K562 (cell line): ENCODE data around the gene RERE. TPM values are rescaled to one million over a fixed set of nuclear protein-coding genes. Genes with fewer than 3 reads are reported as not detected.

ENCODE experiments used
- ATAC-seq: fragments of 200-7000 bp; cut with Tn5 transposase; 3 replicates; pipeline ENCODE4 v1.9.1; 2020; ENCODE audit warnings: moderate library complexity
- BruUV-seq: library from RNA; stranded (reverse); fragments of 400-500 nt; replicated peaks from 2 replicates; lab custom pipeline; 2021; lab: Mats Ljungman, UMichigan
- CTCF ChIA-PET: fragments of 300-600 bp; formaldehyde crosslinking; extraction: SDS; loops from one replicate; lab custom pipeline; 2021; ENCODE audit warnings: low intra/inter-chr PET ratio; lab: Yijun Ruan, JAX
- POLR2A ChIA-PET: fragments of 300-600, 350-650 bp; sonication (Branson Sonifier 250); formaldehyde crosslinking; extraction: SDS; loops from one replicate; lab custom pipeline; 2021; ENCODE audit warnings: antibody characterized with exemption, inconsistent platforms; lab: Yijun Ruan, JAX
- DNase-seq, 4 experiments: peaks; one replicate each; pipeline versions ENCODE4 v3.0.0 to v3.0.0-alpha.2; 2011 to 2018; ENCODE audit warnings: low spot score in 3 of 4, mixed read lengths in 3 of 4; ENCODE audit errors: extremely low read depth in 1 of 4
- FAIRE-seq: peaks from 2 replicates; lab custom pipeline; 2011; peaks lifted over from hg19 to GRCh38; lab: Jason Lieb, UNC
- H2AFZ ChIP-seq: 2 replicates; pipeline ENCODE4 v1.6.0; 2011; ENCODE audit warnings: low read depth, low read length, control low read depth, inconsistent platforms
- H3K27ac ChIP-seq: fragments of 200-600 bp; 3 replicates; pipeline ENCODE4 v1.8.0; 2011; ENCODE audit warnings: low read depth, mild to moderate bottlenecking, control low read depth, inconsistent platforms, low read length, moderate library complexity, mixed read lengths; ENCODE audit errors: extremely low read depth
- H3K27me3 ChIP-seq, 2 experiments: fragments of 300-600 bp in 1 of 2; 2 replicates in 1 of 2; 3 replicates in 1 of 2; pipeline versions ENCODE4 v1.6.0 to v1.8.0; 2011; ENCODE audit warnings: inconsistent platforms in 2 of 2, low read length in 2 of 2, mild to moderate bottlenecking in 1 of 2, mixed read lengths in 1 of 2, moderate library complexity in 1 of 2; ENCODE audit not compliant: control insufficient read depth in 2 of 2, insufficient read depth in 2 of 2
- H3K36me3 ChIP-seq: fragments of 300-600 bp; 3 replicates; pipeline ENCODE4 v1.8.0; 2011; ENCODE audit warnings: mild to moderate bottlenecking, low read length, inconsistent platforms; ENCODE audit not compliant: control insufficient read depth, insufficient read depth
- H3K4me1 ChIP-seq, 2 experiments: fragments of 200-600 bp in 1 of 2; replicated peaks in 1 of 2; 2 replicates in 1 of 2; 3 replicates in 1 of 2; pipeline versions ENCODE4 v1.5.1 to v1.8.0; 2011; ENCODE audit warnings: inconsistent platforms in 2 of 2, low read length in 2 of 2, mild to moderate bottlenecking in 1 of 2, mixed read lengths in 1 of 2, moderate library complexity in 1 of 2; ENCODE audit not compliant: control insufficient read depth in 2 of 2, insufficient read depth in 2 of 2
- H3K4me2 ChIP-seq: 2 replicates; pipeline ENCODE4 v1.6.1; 2011; ENCODE audit warnings: low read length, control low read depth, inconsistent platforms, mixed read lengths; ENCODE audit not compliant: insufficient read depth
- H3K4me3 ChIP-seq: fragments of 200-600 bp; sonication (generic), shearing (Covaris generic); 2 replicates; pipeline ENCODE4 v1.5.1; 2016; ENCODE audit warnings: control low read depth, inconsistent platforms
- H3K79me2 ChIP-seq: fragments of 200-600 bp; 3 replicates; pipeline ENCODE4 v1.8.0; 2011; ENCODE audit warnings: low read length, inconsistent platforms; ENCODE audit not compliant: control insufficient read depth, insufficient read depth
- H3K9ac ChIP-seq, 2 experiments: 2 replicates each; pipeline versions ENCODE4 v1.6.0 to v1.6.1; 2011; ENCODE audit warnings: low read depth in 2 of 2, low read length in 2 of 2, control low read depth in 1 of 2, inconsistent platforms in 1 of 2, mild to moderate bottlenecking in 1 of 2, mixed read lengths in 1 of 2; ENCODE audit not compliant: insufficient read depth in 1 of 2
- H3K9me1 ChIP-seq: one replicate; pipeline ENCODE4 v1.6.0; 2011; ENCODE audit warnings: inconsistent platforms, mild to moderate bottlenecking, low read length, moderate library complexity; ENCODE audit not compliant: control insufficient read depth, insufficient read depth
- H3K9me3 ChIP-seq: replicated peaks from 2 replicates; pipeline ENCODE4 v1.5.1; 2011; ENCODE audit warnings: low read depth, low read length, inconsistent platforms; ENCODE audit not compliant: control insufficient read depth, insufficient read depth
- H4K20me1 ChIP-seq: replicated peaks from 2 replicates; pipeline ENCODE4 v1.6.1; 2011; ENCODE audit warnings: low read length, inconsistent platforms, mixed read lengths; ENCODE audit not compliant: control insufficient read depth, insufficient read depth
- ARID1B ChIP-seq: fragments of 450-650 bp; IDR thresholded peaks from 2 replicates; pipeline ENCODE4 v1.6.1; 2016; ENCODE audit warnings: antibody characterized with exemption, mild to moderate bottlenecking, inconsistent platforms
- EHMT2 ChIP-seq: fragments of 450-650 bp; IDR thresholded peaks from 2 replicates; pipeline ENCODE4 v1.6.1; 2018; ENCODE audit warnings: antibody characterized with exemption
- FOSL1 ChIP-seq: fragments of 200-800 bp; sonication (Bioruptor generic); conservative IDR thresholded peaks from 2 replicates; pipeline ENCODE4 v1.6.1; 2016; ENCODE audit warnings: missing genetic modification characterization, missing compliant biosample characterization
- JUND ChIP-seq, 2 experiments: IDR thresholded peaks; 2 replicates in 1 of 2; 3 replicates in 1 of 2; pipeline ENCODE4 v1.6.1; 2011; ENCODE audit warnings: borderline replicate concordance in 2 of 2, low read depth in 2 of 2, low read length in 2 of 2, improper control_type of control experiment in 1 of 2, missing biosample characterization in 1 of 2, missing genetic modification characterization in 1 of 2, missing genetic modification reagents in 1 of 2
- SRSF3 ChIP-seq: fragments of 200-400 bp; formaldehyde crosslinking; IDR thresholded peaks from 2 replicates; pipeline ENCODE4 v1.6.1; 2016; ENCODE audit warnings: mild to moderate bottlenecking, low read length, moderate library complexity; ENCODE audit not compliant: insufficient read depth
- TBP ChIP-seq: optimal IDR thresholded peaks from 2 replicates; pipeline ENCODE3; 2011; ENCODE audit warnings: low read depth, low read length, improper control_type of control experiment
- ZFP36 ChIP-seq: fragments of 150-350 bp; IDR thresholded peaks from 2 replicates; pipeline ENCODE4 v1.6.1; 2018; ENCODE audit warnings: low read length, low read depth; ENCODE audit not compliant: partially characterized antibody
- WGBS: fragments of 100-300 bp; shearing (Covaris generic); methylation state at CpG from one replicate; pipeline ENCODE4 v1.1.6; 2016; ENCODE audit warnings: low coverage, mixed read lengths; ENCODE audit not compliant: insufficient coverage; ENCODE audit errors: missing lambda C conversion rate; 5-methylcytosine and 5-hydroxymethylcytosine counted together
- in situ Hi-C: fragments of 300-500 bp; cut with MboI; formaldehyde crosslinking; loops from 4 replicates; pipeline ENCODE4 v1.15.0; 2018; ENCODE audit warnings: inconsistent platforms, mixed read lengths
- intact Hi-C: fragments of 100-400 bp; cut with micrococcal nuclease; formaldehyde crosslinking; loops from 2 replicates; pipeline ENCODE4 v1.14.2; 2022
- polyA plus RNA-seq, 8 experiments: library from polyadenylated mRNA; depleted of rRNA in 4 of 8; stranded (reverse) in 5 of 8; unstranded in 3 of 8; fragments of >200 nt; fragmentation: Nextera tagmentation in 2 of 8; fragmentation: Illumina TruSeq in 1 of 8; extraction: Ambion mirVana in 2 of 8; extraction: Trizol in 1 of 8; gene quantifications; 2 replicates each; pipeline versions ENCODE4 v1.2.1 to v1.2.3, GENCODE V29; 2011 to 2014; ENCODE audit warnings: inconsistent platforms in 1 of 8, missing spikeins in 1 of 8
- total RNA-seq, 7 experiments: library from RNA; depleted of rRNA in 6 of 7; stranded (reverse); fragments of >200 nt in 6 of 7; fragmentation: Illumina TruSeq in 2 of 7; extraction: Trizol in 2 of 7; gene quantifications; 2 replicates each; pipeline versions ENCODE4 v1.2.1 to v1.2.3, GENCODE V29; 2011 to 2021; ENCODE audit warnings: low replicate concordance in 1 of 7
- TF ChIP-seq, protein P1 (sequence below): fragments of 250-450 bp; sonication (Bioruptor Pico); IDR thresholded peaks from 2 replicates; pipeline ENCODE4 v1.4.0; 2020; ENCODE audit warnings: borderline replicate concordance

The RERE gene
- total and polyA plus RNA-seq, 9 of the 15 experiments (the other 6 are each of a cell fraction or from before 2014, with no cell fraction given): 3.0 to 51.5 (median 13.4) TPM

GRCh38 chr1:8415526-8416278 is 401.7 kb downstream of the RERE start (continued):
- no peak for TF ChIP-seq EHMT2
- no peak for TF ChIP-seq SRSF3

DNA sequence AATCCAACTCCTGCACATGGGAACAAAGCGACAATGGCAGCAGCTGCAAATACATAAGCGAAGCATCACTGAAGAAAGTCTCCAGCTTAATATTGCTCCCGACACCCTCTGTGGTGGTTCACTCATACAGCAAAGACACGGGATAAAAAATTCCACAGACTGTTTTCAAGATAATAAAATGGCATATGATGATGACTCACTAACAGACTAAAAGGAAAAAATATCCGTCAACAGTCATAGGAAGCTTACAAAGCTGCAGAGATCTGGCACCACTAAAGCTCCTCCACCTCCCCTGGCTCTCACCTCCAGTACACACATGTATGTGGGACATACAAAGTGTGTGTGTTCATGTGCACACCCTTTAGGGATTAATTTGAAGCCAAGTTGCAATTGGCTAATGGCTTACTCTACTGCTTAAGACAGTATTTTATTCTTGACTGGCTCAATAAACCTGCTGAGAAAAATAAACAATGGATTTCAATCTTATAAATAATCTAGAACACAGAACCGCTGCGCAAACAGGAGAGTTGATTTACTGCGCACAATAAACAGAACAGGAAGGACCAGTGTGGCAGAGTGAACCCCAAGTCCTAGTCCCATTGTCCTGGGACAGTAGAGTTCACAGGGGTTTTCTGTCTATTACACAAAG is 405.1 kb downstream of the RERE start:
- Histone ChIP-seq H4K20me1 (peaks cover 14% of the 10 kb centered on the region; the same call in 1 of the 2 replicates), H3K27me3 (no peaks in the 10 kb centered on the region), H3K79me2 (peaks cover 17% of the 10 kb centered on the region; the same call in 1 of the 3 replicates), H3K9me3 (no peaks in the 10 kb centered on the region), H3K27ac (no peak overlapping the region), H2AFZ (no peak overlapping the region), H3K4me3 (no peak overlapping the region), H3K4me2 (no peak overlapping the region), H3K9ac (no peak overlapping the region), H3K9me1 (peaks cover 3% of the 10 kb centered on the region), H3K4me1 (peaks cover 3 to 21% of the 10 kb centered on the region in 2 experiments; a peak in 4 of 5 replicates), H3K36me3 (peaks cover 27% of the 10 kb centered on the region)
- DNase-seq: no peak
- BruUV-seq: no TSS peak
- intact Hi-C loops (no loop called here), in situ Hi-C loops (no loop called here)
- FAIRE-seq: no peak
- ChIA-PET CTCF (interaction anchor here (0.5 kb wide), 1 partner anchor 1053 kb away, joined by 3 read pairs; no protein-coding TSS in a partner anchor), POLR2A (interaction anchor here (1.3 kb wide), 1 partner anchor 48 kb away, joined by 3 read pairs; no protein-coding TSS in a partner anchor)
- ATAC-seq: no peak
- WGBS: 73% methylated on average over 8 of the region's 8 CpGs
- TF ChIP-seq JUND (IDR thresholded peaks at IDR 0.05; ENCODE audit: borderline replicate concordance, low read depth, low read length): peak; percentile 60; the same call in 1 of the 2 replicates
- peak; percentile 40; the same call in 2 of the 3 replicates for TF ChIP-seq JUND (tag; IDR thresholded peaks at IDR 0.05; ENCODE audit: borderline replicate concordance, low read depth, low read length)
- peak; percentile 91 for TF ChIP-seq FOSL1
- TF ChIP-seq ZFP36: peak; percentile 19
- TF ChIP-seq, protein P1, sequence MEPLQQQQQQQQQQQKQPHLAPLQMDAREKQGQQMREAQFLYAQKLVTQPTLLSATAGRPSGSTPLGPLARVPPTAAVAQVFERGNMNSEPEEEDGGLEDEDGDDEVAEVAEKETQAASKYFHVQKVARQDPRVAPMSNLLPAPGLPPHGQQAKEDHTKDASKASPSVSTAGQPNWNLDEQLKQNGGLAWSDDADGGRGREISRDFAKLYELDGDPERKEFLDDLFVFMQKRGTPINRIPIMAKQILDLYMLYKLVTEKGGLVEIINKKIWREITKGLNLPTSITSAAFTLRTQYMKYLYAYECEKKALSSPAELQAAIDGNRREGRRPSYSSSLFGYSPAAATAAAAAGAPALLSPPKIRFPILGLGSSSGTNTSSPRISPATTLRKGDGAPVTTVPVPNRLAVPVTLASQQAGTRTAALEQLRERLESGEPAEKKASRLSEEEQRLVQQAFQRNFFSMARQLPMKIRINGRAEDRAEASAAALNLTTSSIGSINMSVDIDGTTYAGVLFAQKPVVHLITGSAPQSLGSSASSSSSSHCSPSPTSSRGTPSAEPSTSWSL (CRISPR knock-in tag): no peak
- TF ChIP-seq TBP: no peak
- 0 out of 2 replicates have a peak, but pooled peaks have one; percentile 15 for TF ChIP-seq ARID1B
